Naive B cell (primary cell): ENCODE measurements around the gene SLC12A7. TPM values are rescaled to one million over a fixed set of nuclear protein-coding genes. Genes with fewer than 3 reads are reported as not detected.
A peak's percentile ranks its signal among the peaks of the same experiment; 100 is the strongest.

Experiments
- ATAC-seq, 2 donors: fragments of 150-1000 bp; cut with Tn5 transposase; 2 replicates each; pipeline ENCODE4 v1.10.0; 2021; ENCODE audit warnings: low read depth in 2 of 2, mild to moderate bottlenecking in 2 of 2, moderate library complexity in 2 of 2
- DNase-seq: peaks from one replicate; pipeline ENCODE4 v3.0.0; 2022
- H3K27ac Mint-ChIP-seq, 6 donors: one replicate each; pipeline ENCODE4 v1.8.0; 2020 to 2022; ENCODE audit warnings: mild to moderate bottlenecking in 6 of 6, mixed read lengths in 6 of 6, moderate library complexity in 5 of 6, inconsistent platforms in 2 of 6
- H3K27me3 Mint-ChIP-seq, 3 donors: one replicate each; pipeline ENCODE4 v1.8.0; 2021 to 2022; ENCODE audit warnings: mixed read lengths in 3 of 3, mild to moderate bottlenecking in 1 of 3
- H3K36me3 Mint-ChIP-seq, 2 donors: one replicate each; pipeline ENCODE4 v1.8.0; 2020 to 2022; ENCODE audit warnings: mixed read lengths in 2 of 2, inconsistent platforms in 1 of 2, mild to moderate bottlenecking in 1 of 2
- H3K4me1 Mint-ChIP-seq, 3 donors: one replicate each; pipeline ENCODE4 v1.8.0; 2020 to 2022; ENCODE audit warnings: mixed read lengths in 3 of 3, inconsistent platforms in 1 of 3, mild to moderate bottlenecking in 1 of 3, moderate library complexity in 1 of 3
- H3K4me3 Mint-ChIP-seq, 8 donors: one replicate each; pipeline ENCODE4 v1.8.0; 2020 to 2022; ENCODE audit warnings: mild to moderate bottlenecking in 8 of 8, mixed read lengths in 8 of 8, moderate library complexity in 8 of 8, inconsistent platforms in 2 of 8
- H3K9me3 Mint-ChIP-seq, 7 donors: one replicate each; pipeline ENCODE4 v1.8.0; 2020 to 2022; ENCODE audit warnings: mixed read lengths in 7 of 7, mild to moderate bottlenecking in 5 of 7, inconsistent platforms in 2 of 7, moderate library complexity in 1 of 7
- polyA plus RNA-seq, 6 donors: library from polyadenylated mRNA; unstranded; fragments of 300-500 nt; fragmentation: Illumina TruSeq; gene quantifications; one replicate each; pipeline ENCODE4 v1.2.3, GENCODE V29; 2021; ENCODE audit warnings: low read depth in 6 of 6

SLC12A7 gene
- polyA plus RNA-seq, 6 donors from 2014 or later = 1.9 to 15.6 (median 5.8) TPM

GRCh38 chr5:1138445-1139245 lies 26.8 kb upstream of the SLC12A7 start:
- no peaks in the 10 kb centered on the region for H3K9me3 Mint-ChIP-seq
- no peak for DNase-seq
- H3K36me3 Mint-ChIP-seq = no peaks in the 10 kb centered on the region
- peak overlapping the region in 1 of 6 donors; percentile 70 for H3K27ac Mint-ChIP-seq
- peaks cover 7 to 18% (median 16%) of the 10 kb centered on the region in 3 donors for H3K27me3 Mint-ChIP-seq
- no peak for ATAC-seq
- peak overlapping the region in 3 of 8 donors; percentile 20 to 71 (median 39) for H3K4me3 Mint-ChIP-seq
- H3K4me1 Mint-ChIP-seq = peaks cover 22 to 34% (median 27%) of the 10 kb centered on the region in 3 donors

GRCh38 chr5:1137567-1138444 lies 25.9 kb upstream of the SLC12A7 start:
- DNase-seq = no peak
- Mint-ChIP-seq H3K27ac (peak overlapping the region in 1 of 6 donors; percentile 70), H3K4me1 (peaks cover 29 to 40% (median 36%) of the 10 kb centered on the region in 3 donors), H3K36me3 (no peaks in the 10 kb centered on the region), H3K27me3 (peaks cover 7 to 18% (median 16%) of the 10 kb centered on the region in 3 donors), H3K4me3 (peak overlapping the region in 1 of 8 donors; percentile 19), H3K9me3 (no peaks in the 10 kb centered on the region)
- ATAC-seq = no peak

GRCh38 chr5:1136814-1137213 lies 25.0 kb upstream of the SLC12A7 start:
- no peaks in the 10 kb centered on the region for H3K36me3 Mint-ChIP-seq
- peak overlapping the region in 4 of 6 donors; percentile 18 to 85 (median 79) for H3K27ac Mint-ChIP-seq
- H3K9me3 Mint-ChIP-seq = no peaks in the 10 kb centered on the region
- ATAC-seq (no peak), DNase-seq (no peak)
- peaks cover 29 to 39% (median 35%) of the 10 kb centered on the region in 3 donors for H3K4me1 Mint-ChIP-seq
- peaks cover 7 to 12% (median 11%) of the 10 kb centered on the region in 3 donors for H3K27me3 Mint-ChIP-seq
- peak overlapping the region in 1 of 8 donors; percentile 23 for H3K4me3 Mint-ChIP-seq

GRCh38 chr5:1135696-1136525 lies 24.0 kb upstream of the SLC12A7 start:
- peaks cover 29 to 39% (median 35%) of the 10 kb centered on the region in 3 donors for H3K4me1 Mint-ChIP-seq
- H3K36me3 Mint-ChIP-seq = no peaks in the 10 kb centered on the region
- ATAC-seq = no peak
- H3K27me3 Mint-ChIP-seq = peaks cover 7 to 12% (median 11%) of the 10 kb centered on the region in 3 donors
- peak overlapping the region in 1 of 6 donors; percentile 20 for H3K27ac Mint-ChIP-seq
- no peak for DNase-seq
- H3K9me3 Mint-ChIP-seq = no peaks in the 10 kb centered on the region
- H3K4me3 Mint-ChIP-seq = no peak overlapping the region

GRCh38 chr5:1134478-1134877 lies 22.6 kb upstream of the SLC12A7 start:
- DNase-seq (peak; percentile 77), ATAC-seq (peak; percentile 91 to 92)
- peak overlapping the region in 7 of 8 donors; percentile 1 to 80 (median 42) for H3K4me3 Mint-ChIP-seq
- peaks cover 20 to 32% (median 32%) of the 10 kb centered on the region in 3 donors for H3K4me1 Mint-ChIP-seq
- peaks cover 7 to 11% (median 8%) of the 10 kb centered on the region in 3 donors for H3K27me3 Mint-ChIP-seq
- H3K27ac Mint-ChIP-seq = peak overlapping the region in 3 of 6 donors; percentile 19 to 80 (median 44)
- no peaks in the 10 kb centered on the region for H3K36me3 Mint-ChIP-seq
- H3K9me3 Mint-ChIP-seq = no peaks in the 10 kb centered on the region

- Mint-ChIP-seq H3K9me3 (no peaks in the 10 kb centered on the region), H3K36me3 (no peaks in the 10 kb centered on the region), H3K27me3 (peaks cover 7 to 16% (median 11%) of the 10 kb centered on the region in 3 donors), H3K4me1 (peaks cover 20 to 32% (median 32%) of the 10 kb centered on the region in 3 donors), H3K27ac (peak overlapping the region in 4 of 6 donors; percentile 33 to 80 (median 54)), H3K4me3 (peak overlapping the region in 7 of 8 donors; percentile 12 to 77 (median 47))
- ATAC-seq = peak; percentile 44 to 45
- peak; percentile 47 for DNase-seq
Observed at GRCh38 chr5:1133510-1134201, 21.8 kb upstream of the SLC12A7 start.

- peaks cover 20 to 32% (median 31%) of the 10 kb centered on the region in 3 donors for H3K4me1 Mint-ChIP-seq
- ATAC-seq (no peak), DNase-seq (no peak)
- H3K9me3 Mint-ChIP-seq = no peaks in the 10 kb centered on the region
- peaks cover 6 to 16% (median 7%) of the 10 kb centered on the region in 3 donors for H3K27me3 Mint-ChIP-seq
- H3K36me3 Mint-ChIP-seq = no peaks in the 10 kb centered on the region
- peak overlapping the region in 6 of 8 donors; percentile 12 to 76 (median 46) for H3K4me3 Mint-ChIP-seq
- peak overlapping the region in 3 of 6 donors; percentile 44 to 80 (median 63) for H3K27ac Mint-ChIP-seq
Observed at GRCh38 chr5:1133108-1133507, 21.2 kb upstream of the SLC12A7 start.

GRCh38 chr5:1132570-1132969 lies 20.7 kb upstream of the SLC12A7 start:
- Mint-ChIP-seq H3K27me3 (peaks cover 5 to 19% (median 7%) of the 10 kb centered on the region in 3 donors), H3K4me3 (peak overlapping the region in 1 of 8 donors; percentile 56), H3K27ac (peak overlapping the region in 1 of 6 donors; percentile 87), H3K4me1 (peaks cover 20 to 32% (median 29%) of the 10 kb centered on the region in 3 donors), H3K9me3 (no peaks in the 10 kb centered on the region), H3K36me3 (no peaks in the 10 kb centered on the region)
- DNase-seq (no peak), ATAC-seq (no peak)

- H3K4me3 Mint-ChIP-seq = no peak overlapping the region
- peaks cover 20 to 27% (median 26%) of the 10 kb centered on the region in 3 donors for H3K4me1 Mint-ChIP-seq
Observed at GRCh38 chr5:1131726-1132125, 19.9 kb upstream of the SLC12A7 start.

GRCh38 chr5:1131191-1131621 lies 19.3 kb upstream of the SLC12A7 start:
- ATAC-seq (no peak), DNase-seq (no peak)
- H3K4me3 Mint-ChIP-seq = no peak overlapping the region
- no peaks in the 10 kb centered on the region for H3K36me3 Mint-ChIP-seq
- no peaks in the 10 kb centered on the region for H3K9me3 Mint-ChIP-seq
- peaks cover 0 to 16% (median 5%) of the 10 kb centered on the region in 3 donors for H3K27me3 Mint-ChIP-seq
- no peak overlapping the region for H3K27ac Mint-ChIP-seq
- H3K4me1 Mint-ChIP-seq = peaks cover 20 to 26% (median 24%) of the 10 kb centered on the region in 3 donors

More at GRCh38 chr5:1131726-1132125, 19.9 kb upstream of the SLC12A7 start:
- no peak overlapping the region for H3K27ac Mint-ChIP-seq
- no peak for DNase-seq
- peaks cover 4 to 16% (median 5%) of the 10 kb centered on the region in 3 donors for H3K27me3 Mint-ChIP-seq
- ATAC-seq = no peak
- H3K36me3 Mint-ChIP-seq = no peaks in the 10 kb centered on the region
- no peaks in the 10 kb centered on the region for H3K9me3 Mint-ChIP-seq

- Mint-ChIP-seq H3K4me3 (no peak overlapping the region), H3K4me1 (peaks cover 20 to 26% (median 20%) of the 10 kb centered on the region in 3 donors), H3K27ac (peak overlapping the region in 1 of 6 donors; percentile 51), H3K36me3 (no peaks in the 10 kb centered on the region), H3K27me3 (peaks cover 0 to 16% (median 5%) of the 10 kb centered on the region in 3 donors), H3K9me3 (no peaks in the 10 kb centered on the region)
- ATAC-seq = no peak
- no peak for DNase-seq
Observed at GRCh38 chr5:1130218-1130946, 18.5 kb upstream of the SLC12A7 start.
